Amniotic stem cell (primary cell): Measurements from ENCODE around the gene ZDHHC14.
"Not testable (repeated sequence)": the region's sequence is repeated elsewhere in the genome, so short reads cannot be mapped to it uniquely, and the experiment has no call there.

Source experiments
- DNase-seq: peaks from one replicate; lab custom pipeline; 2025; lab: John Stamatoyannopoulos, UW

ZDHHC14 gene

DNA sequence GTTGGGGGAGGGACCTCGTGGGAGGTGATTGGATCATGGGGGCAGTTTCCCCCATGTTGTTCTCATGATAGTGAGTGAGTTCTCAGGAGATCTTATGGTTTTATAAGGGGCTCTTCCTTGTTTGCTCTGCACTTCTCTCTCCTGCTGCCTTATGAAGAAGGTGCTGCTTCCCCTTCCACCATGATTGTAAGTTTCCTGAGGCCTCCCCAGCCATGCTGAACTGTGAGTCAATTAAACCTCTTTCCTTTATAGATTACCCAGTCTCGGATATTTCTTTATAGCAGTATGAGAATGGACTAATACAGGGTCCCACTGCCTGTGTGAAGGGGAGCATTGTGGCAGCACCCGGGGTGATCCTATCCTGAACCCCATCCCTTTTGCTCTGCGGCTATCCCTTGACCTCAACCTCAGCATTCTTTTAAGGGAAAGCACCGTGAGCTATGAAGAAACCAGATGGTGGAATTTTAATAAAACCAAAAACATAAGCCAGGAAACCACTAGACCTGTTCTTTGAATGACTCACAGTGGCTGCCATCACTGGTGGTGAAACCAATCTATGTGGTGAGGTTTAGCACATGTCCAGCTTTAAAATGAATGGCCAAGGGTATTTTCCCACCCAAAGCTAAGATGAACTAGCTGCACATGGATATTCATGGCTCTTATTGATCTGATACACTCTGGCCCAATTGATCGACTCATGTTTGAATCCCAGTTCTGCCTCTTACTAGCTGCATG is 62.2 kb downstream of the ZDHHC14 start:
- no peak for DNase-seq

DNA sequence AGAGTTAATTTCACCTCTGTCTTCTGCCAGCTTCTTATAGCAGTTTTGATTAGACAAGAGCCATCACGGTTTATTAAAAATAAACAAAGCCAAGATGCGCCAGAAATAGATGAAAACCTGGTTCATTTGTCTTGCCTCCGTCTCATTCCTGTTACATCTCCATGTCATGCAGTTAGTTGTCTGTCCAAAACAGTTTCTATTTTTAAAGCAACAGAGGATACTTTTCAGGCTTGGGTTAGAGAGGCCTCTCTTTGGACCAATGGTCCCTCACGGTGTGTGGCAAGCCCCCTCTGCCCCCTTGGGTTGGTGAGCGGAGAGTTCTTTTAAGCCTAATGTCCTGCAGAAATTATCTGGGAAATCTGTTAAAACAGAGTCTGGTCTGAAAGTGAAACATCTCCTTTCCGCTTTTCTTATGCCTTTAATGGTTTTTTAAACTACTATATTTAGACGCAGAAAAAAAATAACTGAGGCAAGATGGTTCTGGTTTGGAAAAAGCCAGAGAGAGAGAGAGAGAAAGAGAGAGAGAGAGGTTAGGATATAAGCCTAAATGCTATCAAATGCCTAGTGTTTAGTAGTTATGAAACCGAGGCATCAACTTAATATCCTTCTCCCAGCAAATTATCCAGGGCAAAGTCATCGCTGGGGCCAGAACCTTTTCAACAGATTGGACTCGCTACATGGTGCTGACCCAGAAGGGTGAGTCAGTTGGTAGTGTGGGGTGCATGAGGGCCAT is 64.5 kb downstream of the ZDHHC14 start:
- DNase-seq = no peak

DNA sequence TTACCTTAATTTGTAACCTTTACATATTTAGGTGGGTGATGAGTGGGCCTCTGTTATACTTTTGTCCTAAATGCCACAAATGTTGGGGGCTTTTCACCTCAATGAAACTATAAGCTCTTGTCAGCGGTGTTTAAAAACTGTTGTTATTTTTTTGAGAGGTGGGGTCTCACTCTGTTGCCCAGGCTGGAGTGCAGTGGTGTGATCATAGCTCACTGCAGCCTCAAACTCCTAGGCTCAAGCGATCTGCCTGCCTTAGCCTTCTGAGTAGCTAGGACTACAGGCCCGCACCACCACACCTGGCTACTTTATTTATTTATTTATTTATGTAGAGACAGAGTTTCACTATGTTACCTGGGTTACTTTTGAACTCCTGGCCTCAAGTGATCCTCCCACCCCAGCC is 66.7 kb downstream of the ZDHHC14 start:
- no peak for DNase-seq

DNA sequence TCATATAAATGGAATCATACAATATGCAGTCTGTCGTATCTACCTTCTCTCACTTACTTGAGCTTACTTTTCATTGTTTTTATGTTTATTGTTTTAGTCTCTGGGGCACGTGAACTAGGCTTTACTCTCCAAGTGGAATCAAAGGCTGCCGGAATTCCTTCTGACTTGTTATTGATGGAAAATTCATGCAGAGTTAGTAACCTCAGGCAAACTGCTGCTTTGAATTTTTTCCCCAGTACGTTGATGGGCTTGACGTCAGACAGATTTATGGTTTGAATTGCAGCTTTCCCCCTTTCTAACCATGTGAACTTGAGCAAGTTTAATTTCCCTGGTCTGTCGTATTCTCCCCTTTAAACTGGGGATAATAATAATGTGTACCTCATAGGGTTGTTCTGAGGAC is 68.6 kb downstream of the ZDHHC14 start:
- DNase-seq = no peak

GRCh38 chr6:157450931-157451742 is 70.1 kb downstream of the ZDHHC14 start:
- no peak for DNase-seq

DNA sequence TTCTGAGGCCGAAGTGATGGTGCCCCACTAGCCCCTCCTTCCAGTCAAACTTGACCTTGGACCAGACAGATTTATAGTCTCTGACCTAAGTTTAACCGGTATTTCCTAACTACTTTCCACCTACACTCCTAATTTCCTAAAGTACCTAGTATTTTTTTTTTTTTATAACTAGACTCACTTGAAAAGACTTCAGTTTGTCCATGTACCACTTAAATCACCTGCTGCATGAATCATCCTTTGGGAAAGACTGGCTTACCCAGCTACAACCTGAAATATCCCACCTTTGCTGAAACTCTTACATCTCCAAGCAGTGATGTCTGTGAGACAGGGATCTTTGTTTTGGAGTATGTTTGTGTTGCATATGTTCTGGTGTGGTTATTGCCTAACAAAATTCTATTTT is 71.1 kb downstream of the ZDHHC14 start:
- no peak for DNase-seq

GRCh38 chr6:157453131-157453530 is 72.1 kb downstream of the ZDHHC14 start:
- DNase-seq = no peak

DNA sequence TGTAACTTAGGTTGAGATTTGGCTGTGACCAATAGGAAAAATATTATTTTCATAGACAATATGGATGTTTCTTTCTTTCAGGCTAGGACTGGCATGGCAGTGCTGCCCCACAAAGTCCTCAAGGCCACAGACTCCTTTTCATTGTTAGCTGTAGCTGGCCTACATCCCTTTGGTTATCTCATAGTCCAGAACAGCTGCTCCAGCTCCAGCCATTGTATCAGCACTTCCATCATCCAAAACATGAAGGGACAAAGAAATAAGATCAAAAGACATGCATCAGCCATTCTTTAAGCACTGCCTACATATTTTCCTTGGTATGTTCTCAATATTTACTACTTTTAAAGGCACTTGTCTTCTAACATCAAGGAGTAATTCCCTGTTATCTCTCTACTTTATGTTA is 73.0 kb downstream of the ZDHHC14 start:
- DNase-seq = no peak

- DNase-seq = no peak
Observed at GRCh38 chr6:157454762-157455714, 74.0 kb downstream of the ZDHHC14 start.

DNA sequence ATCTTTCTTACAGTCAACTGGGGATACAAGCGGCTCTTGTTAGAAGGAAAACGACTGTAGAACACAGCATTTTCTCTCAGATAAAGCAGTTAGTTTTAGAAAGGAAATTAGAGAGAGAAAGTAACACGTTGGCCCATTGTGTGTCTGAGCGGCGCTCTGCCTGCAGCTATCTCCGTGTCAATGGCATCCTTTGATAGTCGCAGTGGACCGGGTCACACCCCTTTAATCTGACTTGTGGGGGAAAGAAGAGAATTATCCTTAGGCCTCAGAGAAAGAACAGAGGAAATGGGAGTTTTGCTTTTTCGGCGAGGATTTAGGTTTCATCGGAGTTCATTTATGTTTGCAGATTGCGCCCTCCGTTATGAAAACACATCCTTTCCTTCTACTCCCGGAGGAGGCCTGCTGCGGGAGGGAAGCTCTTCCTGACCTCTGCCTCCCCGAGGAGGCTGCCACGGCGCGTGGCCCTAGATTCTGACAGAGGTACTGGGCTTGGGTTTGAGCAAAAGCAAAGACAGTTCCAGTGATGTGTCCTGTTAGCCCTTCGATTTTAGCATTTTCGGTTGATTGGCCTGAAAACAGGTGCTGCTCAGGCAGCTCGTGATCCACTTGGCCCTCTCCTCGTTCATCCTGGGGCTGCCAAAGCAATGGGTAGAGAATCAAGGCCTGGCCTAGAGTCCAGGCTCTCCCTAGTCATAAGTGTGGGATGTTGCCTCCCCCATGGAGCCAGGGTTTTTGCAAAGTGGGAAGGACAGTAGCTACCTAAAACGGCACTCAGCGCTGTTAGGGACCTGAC is 74.9 kb downstream of the ZDHHC14 start:
- DNase-seq = no peak

- no peak for DNase-seq
Observed at GRCh38 chr6:157456524-157456829, 75.5 kb downstream of the ZDHHC14 start.

GRCh38 chr6:157457787-157458186 is 76.8 kb downstream of the ZDHHC14 start:
- no peak for DNase-seq

- no peak for DNase-seq
Observed at GRCh38 chr6:157459327-157459726, 78.3 kb downstream of the ZDHHC14 start.

DNA sequence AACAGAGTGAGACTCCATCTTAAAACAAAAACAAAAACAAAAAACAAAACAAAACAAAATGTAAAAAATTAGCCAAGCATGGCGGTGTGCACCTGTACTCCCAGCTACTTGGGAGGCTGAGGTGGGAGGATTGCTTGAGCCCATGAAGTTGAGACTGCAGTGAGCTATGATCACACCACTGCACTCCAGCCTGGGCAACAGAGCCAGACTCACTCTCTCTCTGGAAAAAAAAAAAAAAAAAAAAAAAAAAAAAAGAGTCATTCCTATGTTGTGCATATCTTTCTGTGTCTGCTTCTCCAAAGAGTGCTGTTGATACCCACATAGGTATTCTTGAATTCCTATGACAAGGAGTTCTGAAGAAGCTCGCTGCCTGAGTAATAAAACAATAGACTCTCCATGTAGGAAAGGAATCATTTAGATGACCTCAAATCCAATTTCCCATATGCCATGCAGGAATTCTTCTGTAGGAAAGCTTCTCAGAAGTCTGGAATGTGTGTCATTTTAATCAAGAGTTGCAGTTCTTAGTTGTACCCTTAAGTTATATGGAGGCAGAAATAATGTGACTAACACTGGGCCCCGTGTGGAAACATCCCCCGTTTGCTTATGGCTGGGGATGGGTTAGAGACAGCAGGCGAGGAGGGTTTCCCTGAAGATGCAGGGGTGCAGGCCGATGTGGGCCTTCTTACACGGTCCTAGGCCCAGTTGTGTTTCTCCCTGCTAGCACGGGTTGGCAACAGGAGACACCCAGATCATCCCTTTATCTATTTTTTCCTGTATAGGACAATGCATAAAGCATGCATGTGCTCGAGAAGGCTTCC is 79.4 kb downstream of the ZDHHC14 start:
- DNase-seq = no peak

- no peak for DNase-seq
Observed at GRCh38 chr6:157461000-157461915, 80.3 kb downstream of the ZDHHC14 start.

GRCh38 chr6:157462956-157463742 is 82.2 kb downstream of the ZDHHC14 start:
- no peak for DNase-seq

DNA sequence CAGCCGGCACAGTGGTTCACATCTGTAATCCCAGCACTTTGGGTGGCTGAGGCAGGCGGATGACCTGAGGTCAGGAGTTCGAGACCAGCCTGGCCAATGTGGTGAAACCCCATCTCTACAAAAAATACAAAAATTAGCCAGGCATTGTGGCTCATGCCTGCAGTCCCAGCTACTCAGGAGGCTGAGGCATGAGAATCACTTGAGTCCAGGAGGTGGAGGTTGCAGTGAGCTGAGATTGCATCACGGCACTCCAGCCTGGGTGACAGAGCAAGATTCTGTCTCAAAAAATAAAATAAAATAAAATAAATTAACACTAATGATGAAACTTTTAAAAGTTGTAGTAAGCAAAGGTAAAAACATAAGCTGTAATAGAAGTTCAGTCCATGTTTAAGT is 82.7 kb downstream of the ZDHHC14 start:
- DNase-seq = not testable (repeated sequence)
